ENCODE data around the gene GPX4.

Gene GPX4

GRCh38 chr19:1069009-1069779 is 34.6 kb upstream of the GPX4 start:
- DNase-seq = peak; percentile 68

- DNase-seq = no peak
Observed at GRCh38 chr19:1070576-1070930, 33.2 kb upstream of the GPX4 start.

GRCh38 chr19:1070931-1071791 is 32.6 kb upstream of the GPX4 start:
- DNase-seq = no peak

GRCh38 chr19:1072371-1073015 is 31.3 kb upstream of the GPX4 start:
- DNase-seq = no peak

- no peak for DNase-seq
Observed at GRCh38 chr19:1073063-1073955, 30.5 kb upstream of the GPX4 start.

- DNase-seq = no peak
Observed at GRCh38 chr19:1073956-1074517, 29.8 kb upstream of the GPX4 start.

- no peak for DNase-seq
Observed at GRCh38 chr19:1074544-1075283, 29.1 kb upstream of the GPX4 start.

- no peak for DNase-seq
Observed at GRCh38 chr19:1076046-1076386, 27.8 kb upstream of the GPX4 start.

GRCh38 chr19:1076951-1077350 is 26.8 kb upstream of the GPX4 start:
- peak; percentile 67 for DNase-seq

GRCh38 chr19:1079566-1080111 is 24.2 kb upstream of the GPX4 start:
- DNase-seq = no peak

GRCh38 chr19:1080360-1081161 is 23.2 kb upstream of the GPX4 start:
- DNase-seq = no peak

- DNase-seq = no peak
Observed at GRCh38 chr19:1081301-1082164, 22.3 kb upstream of the GPX4 start.

GRCh38 chr19:1082165-1082927 is 21.4 kb upstream of the GPX4 start:
- DNase-seq = peak; percentile 64

GRCh38 chr19:1082928-1083816 is 20.6 kb upstream of the GPX4 start:
- DNase-seq = no peak

GRCh38 chr19:1084024-1084868 is 19.5 kb upstream of the GPX4 start:
- no peak for DNase-seq

- no peak for DNase-seq
Observed at GRCh38 chr19:1085053-1085658, 18.6 kb upstream of the GPX4 start.

Data from femur (tissue), 1 donor.